Stimulated activated CD8-positive, alpha-beta memory T cell treated with anti-CD3 and anti-CD28 coated beads, Interleukin-2, amount 100 ng/mL, for 48 hours (primary cell): ENCODE measurements around the gene FGR.
A peak's percentile ranks its signal among the peaks of the same experiment; 100 is the strongest.

Source experiments
- DNase-seq, 2 donors: peaks; one replicate each; pipeline ENCODE4 v3.0.0-alpha.2; 2020; ENCODE audit warnings: low read depth in 2 of 2

Gene FGR

DNA sequence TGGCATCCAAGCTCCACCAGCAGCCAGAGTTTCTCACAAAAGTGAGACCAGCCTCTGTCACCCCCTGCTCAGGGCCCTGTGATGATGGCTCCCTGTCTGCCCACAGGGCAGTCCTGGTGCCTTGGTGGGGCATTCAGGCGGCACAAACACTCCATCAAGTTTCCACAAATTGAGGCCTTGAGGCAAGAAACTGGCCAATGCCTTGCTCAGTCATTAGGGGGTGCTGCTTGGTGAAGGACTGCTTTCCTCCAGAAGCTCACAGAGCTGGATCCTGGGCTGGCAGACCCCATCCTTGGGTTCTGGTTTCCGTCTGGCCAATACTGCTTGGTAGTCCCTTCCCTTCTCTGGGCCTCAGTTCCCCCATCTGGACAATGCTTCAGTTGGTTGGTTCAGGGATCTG lies 18.5 kb downstream of the FGR start:
- no peak for DNase-seq

DNA sequence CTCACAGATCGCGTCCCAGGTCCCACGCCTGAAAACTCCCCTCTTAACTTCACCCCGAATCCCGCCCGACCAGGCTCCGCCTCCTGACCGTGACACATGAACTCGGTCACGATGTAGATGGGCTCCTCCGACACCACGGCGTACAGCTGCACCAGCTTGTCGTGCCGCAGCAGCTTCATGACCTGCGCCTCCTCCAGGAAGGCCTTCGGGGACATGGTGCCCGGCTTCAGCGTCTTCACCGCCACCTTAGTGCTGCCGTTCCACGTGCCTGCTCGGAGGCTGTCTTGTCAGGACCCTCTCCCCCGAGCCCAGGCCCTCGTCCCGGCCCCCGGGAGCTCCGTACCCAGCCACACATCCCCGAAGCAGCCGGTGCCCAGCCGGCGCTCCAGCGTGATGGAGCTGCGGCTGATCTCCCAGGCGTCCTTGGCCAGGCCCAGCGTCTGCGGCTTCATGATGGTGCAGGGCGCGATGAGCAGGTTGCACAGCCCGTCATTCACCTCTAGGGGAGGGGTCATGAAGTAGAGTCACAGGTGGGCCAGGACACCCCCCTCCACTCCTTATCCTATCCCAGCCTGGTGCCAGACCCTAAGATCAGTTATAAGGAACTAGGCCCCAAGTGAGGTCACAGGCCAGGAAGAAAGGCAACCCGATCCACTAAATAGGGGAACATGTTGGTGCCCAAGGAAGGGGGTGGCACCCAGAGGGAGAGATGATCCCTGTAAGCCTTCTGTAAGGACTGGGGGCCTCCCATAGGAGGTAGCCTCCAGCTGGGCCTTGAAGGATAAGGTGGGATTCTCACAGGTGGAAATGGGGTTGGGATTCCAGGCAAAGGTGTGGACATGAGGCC lies 19.4 kb downstream of the FGR start:
- DNase-seq: no peak

DNA sequence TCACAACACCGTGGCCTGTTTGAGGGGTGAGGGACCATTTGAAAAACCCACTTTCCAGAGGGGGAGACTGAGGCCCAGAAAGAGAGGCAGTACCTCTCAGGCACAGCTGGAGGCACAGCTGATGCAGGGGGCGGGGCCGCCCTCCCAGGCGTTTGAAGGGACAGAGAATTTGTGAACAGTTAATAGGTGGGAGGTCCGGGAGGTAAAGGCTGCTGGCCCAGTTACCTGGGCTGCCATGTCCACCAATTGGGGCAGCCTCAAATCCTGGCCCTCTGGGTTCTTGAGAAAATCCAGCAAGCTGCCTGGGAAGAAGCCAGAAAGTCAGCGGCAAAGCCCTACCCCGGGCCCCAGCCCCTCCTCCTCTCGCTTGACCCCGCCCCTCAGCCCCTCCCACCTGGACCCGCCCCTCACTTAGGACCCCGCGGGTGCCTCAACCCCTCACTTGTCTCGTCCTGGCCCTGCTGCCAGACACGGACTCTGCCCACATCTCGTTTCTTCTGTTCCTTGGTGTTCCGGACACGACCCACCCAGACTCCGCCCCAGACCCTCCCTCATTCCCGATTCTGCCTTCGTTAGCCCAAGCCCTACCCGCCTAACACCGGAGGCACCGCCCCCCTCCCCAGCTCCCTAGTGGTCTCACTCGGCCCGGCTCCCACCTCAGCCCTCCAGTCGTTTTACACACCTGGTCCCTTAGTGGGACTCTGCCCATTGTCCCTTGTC lies 20.2 kb downstream of the FGR start:
- DNase-seq: no peak

DNA sequence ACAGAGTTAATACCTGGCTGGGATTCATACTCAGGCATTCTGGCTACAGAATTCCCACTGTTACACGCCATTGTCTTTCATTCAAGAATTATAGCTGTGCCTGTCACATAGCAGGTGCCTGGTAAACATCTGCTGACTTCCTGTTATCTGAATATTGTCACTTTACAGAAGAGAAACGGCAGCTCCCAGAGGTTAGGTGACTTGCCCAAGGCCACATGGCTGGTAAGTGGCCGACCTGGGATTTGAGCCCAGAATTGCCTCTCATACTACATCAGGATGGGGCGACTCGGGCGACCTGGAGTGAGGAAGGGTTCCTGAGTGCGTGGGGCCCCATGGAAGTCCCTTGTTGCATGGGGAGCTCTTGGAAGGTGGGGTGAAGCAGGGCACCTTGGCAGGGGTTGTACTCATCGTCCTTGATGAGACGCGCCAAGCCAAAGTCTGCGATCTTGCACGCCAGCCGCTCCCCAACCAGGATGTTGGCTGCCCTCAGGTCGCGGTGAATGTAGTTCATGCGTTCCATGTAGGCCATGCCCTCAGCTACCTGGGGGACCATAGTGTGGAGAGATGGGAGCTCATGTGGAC lies 20.9 kb downstream of the FGR start:
- no peak for DNase-seq

DNA sequence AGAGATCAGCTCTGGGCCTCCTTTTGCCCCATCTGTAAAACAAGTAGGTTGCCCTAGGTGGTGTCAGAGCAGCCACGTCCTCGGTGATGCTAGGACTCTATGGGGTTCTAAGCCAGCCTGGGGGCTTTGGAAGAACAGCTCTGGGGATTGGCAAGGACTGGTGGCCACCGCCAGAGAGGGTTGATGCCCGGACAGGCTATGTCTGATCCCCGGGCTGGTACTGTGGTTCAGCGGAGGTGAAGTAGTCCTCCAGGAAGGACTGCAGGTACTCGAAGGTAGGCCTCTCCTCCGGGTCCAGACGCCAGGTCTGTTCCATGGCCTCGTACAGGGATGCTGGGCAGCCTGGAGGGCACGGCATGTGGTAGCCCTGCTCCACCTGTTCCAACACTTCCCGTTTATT lies 22.3 kb downstream of the FGR start:
- DNase-seq: no peak

DNA sequence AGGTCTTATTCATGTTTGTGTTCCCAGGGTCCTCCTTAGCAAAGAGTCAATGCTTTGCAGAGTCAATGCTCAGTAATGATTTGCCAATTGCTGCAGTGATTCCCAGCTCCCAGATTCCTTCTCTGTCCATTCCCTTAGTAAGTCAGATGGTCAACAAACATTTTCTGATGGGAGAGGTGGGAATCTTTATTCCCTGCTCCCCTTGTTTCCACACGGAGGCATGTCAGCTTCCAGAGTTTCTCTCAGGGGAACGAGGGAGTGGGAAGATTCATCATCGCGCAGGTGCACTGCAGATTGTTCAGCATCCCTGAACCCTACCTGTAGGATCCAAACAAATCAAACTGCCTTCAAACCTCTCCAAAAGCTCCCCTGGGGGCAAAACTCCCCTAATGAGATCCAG lies 23.5 kb downstream of the FGR start:
- no peak for DNase-seq

DNA sequence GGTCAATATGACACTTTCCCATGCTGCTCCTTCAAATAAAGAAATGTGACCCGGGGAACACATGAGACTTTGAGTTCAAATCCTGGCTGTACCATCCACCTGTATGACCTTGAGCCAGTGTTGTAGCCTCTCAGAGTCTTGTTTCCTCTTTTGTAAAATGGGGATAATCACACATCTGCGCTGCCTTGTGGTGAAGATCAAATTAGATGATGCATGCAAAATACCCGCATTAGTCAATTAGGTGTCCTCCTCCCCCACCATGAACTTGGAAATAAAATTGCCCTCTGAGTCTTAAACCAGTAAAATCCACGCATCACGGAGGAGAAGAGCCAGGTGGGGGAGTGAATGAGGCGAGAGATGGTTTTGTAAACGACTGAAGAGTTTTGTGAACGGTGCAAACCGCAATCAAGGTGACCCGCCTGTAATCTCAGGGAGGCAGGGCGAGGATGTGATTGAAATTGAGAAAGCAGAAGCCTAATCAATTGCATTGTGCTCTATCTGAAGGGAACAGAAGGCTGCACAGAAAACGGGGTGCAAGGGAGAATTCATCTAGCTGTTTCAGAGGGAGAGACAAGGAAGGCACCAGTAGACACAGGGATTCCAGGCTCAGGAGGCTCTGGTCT lies 25.3 kb downstream of the FGR start:
- DNase-seq: no peak

DNA sequence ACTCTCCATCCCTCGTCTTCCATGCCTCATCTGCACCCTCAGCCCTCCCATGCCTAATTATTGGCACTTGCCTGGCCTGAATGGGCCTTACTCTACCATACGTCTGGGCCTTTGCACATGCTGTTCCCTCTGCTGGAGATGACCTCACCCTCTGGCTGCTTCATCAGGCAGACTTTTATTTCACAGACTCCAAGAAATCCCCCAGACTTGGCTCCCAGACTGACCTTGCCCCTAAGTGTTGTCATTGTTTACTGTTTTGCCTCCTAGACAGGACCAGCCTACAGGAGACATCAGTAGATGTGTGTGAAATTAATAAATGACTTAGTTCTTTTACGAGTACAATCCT lies 25.8 kb downstream of the FGR start:
- no peak for DNase-seq

DNA sequence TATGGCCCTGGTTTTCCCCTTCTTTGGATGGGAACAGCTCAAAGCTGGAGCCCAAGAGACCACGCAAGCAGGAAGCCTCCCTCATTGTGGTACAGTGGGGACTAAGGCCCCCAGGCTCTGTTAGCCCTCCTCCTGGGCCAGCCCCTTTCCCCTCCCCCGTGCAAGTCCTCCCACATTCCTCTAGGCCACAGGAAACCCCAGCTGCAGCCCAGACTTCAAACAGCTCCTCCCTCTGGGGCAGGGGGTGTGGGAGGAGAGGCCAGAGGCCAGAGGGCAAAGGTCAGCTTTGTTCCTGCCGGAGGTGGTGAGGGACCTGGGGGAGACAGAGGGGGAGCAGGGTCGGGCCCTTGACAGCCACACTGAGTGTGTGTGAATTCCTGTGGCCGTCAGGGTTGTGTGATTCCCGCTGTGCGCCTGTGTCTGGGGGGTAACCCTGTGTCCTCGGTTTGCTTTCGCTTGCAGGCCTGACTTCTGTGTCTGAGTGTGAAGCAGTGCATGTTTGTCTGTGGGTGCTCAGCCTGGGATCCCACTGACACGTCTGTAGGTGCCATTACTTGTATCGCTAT lies 27.7 kb downstream of the FGR start:
- no peak for DNase-seq

DNA sequence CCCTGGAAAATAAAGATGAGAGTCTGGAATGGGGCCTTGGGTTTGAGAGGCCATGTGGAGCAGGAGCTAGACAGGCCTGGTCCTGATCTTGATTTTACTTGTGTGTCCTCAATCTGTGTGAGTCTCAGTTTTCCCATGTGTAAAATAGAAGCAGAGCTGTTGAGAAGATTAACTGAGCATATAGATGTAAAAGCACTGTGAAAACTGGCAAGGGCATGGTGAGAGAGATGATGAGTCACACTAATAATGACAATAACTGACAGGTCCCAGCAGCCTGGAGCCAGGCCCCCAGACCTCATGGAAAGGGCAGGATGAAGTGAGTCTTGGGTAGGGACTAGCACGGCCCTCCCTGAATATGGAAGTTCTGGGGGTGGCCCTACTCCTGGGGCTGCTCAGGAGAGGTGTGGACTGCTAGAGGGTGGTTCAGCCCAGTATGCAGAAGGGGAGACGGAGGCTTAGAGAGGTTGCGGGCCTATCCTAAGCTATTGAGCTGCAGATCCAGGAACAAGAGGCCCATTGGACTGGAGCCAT lies 28.2 kb downstream of the FGR start:
- DNase-seq: no peak

DNA sequence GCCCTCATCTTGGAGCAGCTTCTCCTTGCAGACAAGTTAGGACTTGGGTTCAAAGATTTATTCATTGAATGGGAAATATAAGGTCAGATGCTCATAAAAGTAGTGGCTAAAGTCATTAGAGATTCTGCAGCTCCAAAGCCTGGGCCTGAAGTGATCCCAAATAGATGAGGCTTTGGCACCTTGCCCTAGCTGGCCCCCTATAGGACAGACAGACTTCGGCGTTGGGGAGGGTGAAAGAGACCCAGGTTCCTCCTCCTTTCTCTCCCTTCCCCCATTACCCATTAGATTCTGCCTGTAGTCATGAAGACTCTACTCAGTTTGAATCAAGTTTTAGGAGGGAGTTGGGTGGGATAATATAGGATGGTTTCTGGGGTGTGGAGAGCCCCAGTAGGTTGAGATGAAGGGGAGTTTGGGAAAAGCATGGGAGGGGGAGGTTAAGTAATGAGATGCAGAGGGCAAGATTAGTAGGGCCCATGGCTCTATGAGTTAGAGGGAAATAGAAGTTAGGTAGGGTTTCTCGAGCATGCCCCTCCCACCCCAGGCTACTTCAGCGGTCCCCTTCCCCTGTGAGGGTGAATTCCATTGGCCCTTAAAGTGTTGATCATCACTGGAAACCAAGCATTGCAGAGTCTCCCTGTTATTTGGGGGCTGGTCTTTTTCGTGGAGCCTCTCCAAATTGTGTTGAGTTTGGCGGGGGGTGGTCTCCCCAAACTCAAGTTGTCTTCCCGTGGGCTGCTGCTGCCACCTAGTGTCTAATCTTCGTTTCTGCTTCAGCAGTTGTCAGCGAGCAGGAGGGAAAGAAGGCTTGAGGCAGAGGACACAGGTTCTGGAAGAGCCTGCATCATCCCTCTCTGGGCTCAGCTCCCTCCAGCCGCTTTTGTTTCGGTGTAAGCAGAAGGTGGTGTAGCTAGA lies 28.9 kb downstream of the FGR start:
- DNase-seq: peak in 1 of 2 donors; percentile 44

DNA sequence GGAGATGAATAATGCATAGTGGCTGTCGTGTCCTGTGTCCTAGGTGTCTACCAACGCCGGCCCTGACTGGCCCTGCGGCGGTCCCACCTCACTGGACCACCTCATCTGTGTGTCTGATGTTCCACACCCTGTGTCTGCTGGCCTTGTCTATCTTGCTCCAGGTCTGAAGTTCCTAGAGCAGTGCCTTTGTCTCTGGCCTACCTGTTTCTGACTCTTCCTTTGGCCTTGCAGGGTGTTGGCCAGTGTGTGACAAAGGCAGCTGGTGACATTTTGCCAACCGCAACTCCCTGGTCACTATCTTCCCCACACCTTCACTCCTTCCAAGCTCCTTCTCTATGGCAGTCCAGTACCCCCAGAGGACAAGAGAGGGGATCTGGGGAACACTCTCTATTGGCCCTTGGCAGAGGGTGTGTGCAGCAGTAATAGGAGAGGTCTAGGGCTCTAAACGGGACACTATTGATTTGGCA lies 29.7 kb downstream of the FGR start:
- DNase-seq: no peak

DNA sequence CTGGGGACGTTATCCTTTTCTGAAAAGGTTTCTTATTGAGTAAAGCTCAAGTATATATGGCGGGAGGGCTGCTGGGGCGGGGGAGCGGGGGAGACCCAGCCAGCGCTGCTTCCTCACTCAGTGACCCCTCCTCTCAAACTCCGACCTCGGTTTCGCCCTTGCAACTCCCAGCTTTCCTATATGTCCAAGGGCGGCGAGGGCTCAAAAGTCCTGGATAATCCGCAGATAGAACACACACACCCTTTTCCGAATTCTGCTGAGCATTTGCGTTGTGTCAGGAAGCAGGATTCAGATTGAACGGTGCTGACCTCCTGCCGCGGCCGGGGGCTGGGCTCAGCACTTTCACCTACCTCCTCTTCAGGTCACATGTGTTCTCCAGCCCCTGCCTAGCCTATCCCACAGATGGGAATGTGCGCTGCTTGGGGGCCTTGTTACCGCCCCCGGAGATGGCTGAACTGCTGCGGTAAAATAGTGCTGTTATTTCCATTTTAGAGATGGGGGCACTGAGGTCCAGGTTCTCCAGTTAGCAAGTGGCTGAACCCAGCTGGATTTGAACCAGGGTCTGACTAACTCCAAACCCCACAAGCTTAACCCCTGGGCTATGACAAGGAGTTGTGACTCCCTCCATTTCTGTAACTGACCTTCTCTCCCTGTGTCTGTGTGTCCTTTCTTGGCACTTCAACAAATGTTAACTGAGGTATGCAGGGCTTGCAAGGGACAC lies 30.2 kb downstream of the FGR start:
- no peak for DNase-seq

DNA sequence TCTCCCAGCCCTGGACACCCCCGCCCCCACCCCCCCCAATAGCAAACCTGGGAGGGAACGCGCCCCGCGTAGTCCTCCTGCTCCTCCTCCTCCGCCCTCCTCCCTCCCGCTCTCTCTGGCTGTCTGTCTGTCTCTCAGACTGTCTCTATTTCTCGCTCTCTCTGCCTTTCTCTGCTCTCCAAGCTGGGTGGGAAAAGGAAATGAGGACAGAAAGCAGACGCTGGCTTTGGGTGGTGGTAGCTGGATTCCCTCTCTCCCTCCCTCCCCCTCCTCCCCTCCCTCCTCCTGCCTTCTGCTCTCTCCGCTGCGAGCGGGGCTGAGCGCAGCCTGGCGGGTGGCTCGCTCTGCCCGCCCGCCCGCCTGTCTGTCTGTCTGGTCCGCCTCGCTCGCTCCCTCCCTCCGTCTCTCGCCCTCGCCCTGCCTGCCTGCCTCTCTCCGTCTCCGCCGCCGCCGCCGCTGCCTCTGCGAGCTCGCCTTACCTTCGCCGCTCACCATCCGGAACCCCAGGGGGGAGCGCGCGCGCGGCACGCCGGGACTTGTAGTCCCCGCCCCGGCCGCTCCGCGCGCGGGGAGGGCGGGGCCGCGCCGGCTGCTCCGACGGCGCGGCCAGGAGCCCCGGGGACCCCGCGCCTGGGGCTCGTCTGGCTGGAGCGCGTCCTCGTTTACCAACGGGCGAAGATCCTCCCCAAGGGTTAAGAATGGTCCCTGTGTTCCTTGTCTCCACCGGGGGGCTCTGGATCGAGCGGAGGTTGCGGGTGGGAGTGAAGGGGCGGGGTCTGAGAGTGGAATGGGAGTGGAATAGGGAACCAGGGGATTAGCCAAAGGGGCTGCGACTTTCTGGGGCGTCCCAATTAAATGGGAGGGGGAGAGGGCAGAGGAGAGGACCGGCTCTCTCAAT lies 31.1 kb downstream of the FGR start, which contains the start of gene AHDC1:
Gene AHDC1 (minus strand): TSS at position 464 of the 898 bp plus-strand sequence. CDS start 52,029 bp downstream, outside the sequence.
- DNase-seq: peak; percentile 86 to 91

DNA sequence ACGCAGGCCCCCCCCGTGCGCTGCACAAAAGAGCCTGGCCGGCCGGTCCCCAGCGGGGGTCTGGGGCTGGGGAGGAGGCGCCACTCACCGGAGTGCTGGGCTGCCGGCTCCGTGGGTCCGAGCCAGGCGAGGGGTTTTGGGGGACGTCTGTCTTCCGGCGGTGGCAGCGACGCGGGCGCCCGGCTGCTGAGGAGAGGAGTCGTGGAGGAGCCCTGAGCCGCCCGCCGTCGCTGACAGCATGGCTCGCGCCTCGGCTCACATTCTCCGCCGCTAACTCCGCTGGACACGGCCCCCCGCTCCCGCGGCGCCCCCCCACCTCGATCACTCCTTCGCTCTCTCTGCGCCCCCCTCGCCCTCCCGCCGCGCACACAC lies 31.7 kb downstream of the FGR start:
- DNase-seq: no peak

DNA sequence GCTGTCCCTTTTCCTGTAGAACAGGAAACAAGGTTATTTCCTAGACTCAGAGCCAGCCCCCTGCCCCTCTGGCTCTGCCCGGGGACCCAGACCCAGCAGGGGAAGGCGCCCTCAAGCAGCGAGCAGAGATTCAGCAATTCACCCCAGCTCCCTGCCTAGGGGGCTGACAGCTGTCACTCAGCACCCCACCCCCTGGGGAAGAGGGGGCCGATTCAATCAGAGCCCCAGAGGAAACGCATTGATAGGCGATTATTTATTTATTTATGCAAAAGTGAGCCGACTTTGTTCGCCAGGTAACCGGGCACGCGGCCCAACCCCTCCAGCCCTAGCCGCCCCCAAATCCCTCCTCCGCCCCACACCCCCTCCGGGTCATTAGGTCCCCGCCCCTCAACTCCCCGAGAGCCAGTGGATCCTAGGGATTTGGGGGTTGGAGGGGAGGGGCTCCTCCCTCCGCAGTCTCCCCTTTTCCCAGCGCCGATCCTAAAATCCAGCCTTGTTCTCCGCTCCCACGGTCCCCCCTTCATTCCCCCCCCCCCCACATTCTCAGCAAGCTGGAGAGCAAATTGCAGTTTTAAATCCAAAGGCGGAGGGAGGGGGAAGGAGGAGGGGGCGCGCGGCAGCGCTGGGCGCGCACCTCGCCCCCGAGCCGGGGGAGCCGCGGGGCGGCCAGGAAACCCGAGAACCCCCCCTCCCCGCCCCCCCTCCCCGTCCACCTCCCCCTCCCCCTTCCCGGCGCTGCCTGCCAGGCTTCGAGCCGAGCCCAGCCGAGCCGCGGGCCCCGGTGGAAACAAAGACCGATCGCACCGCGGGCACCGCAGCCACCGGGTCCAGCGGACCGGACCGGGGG lies 32.3 kb downstream of the FGR start:
- DNase-seq: no peak

DNA sequence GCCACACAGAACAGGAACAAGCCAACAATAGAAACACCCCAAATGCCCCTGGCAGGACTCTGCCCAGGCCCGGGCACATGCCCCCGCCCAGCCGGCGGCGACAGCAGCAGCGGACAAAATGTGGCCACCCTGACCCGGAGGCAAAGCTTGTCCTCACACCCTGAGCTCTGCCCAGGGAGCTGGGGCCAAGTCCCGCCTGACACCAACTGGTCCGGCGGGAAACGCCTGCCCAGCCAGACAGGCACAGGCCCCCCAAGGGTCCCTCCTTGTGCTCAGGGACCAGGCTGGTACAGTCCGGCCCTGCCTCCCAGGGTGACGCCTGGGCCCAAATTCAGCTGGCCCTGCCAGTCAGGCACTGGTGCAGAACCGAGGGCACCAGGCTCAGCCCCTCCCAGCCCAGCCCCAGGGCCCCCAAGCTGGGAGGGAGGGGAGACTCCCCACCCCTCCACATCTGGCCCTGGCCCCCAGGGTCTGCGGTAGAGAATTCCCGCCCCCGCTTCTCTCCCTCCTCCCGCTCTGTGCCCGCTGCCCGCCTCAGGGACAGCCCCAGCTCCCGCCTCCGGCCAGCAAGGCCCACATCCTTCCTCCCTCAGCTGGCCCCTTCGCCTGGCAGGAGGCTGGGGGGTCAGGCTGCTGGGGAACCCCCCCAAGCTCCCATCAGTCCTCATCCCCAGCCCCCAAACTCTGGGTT lies 33.1 kb downstream of the FGR start:
- no peak for DNase-seq
